ENCODE measurements around the gene ANAPC15. TPM values are rescaled to one million over a fixed set of nuclear protein-coding genes. Genes with fewer than 3 reads are reported as not detected.

Gene ANAPC15
- total RNA-seq, 2 donors from 2014 or later, result 9.8 to 24.2 TPM

- Histone ChIP-seq H3K4me3 (no peak overlapping the region), H3K27ac (no peak overlapping the region), H3K4me1 (ENCODE audit: control insufficient read depth in 1 of 2, low read depth in 2 of 2) (peaks cover 25 to 38% of the 10 kb centered on the region in 2 donors), H3K9me3 (no peaks in the 10 kb centered on the region), H3K27me3 (replicated peaks; ENCODE audit: insufficient read depth) (no peaks in the 10 kb centered on the region), H3K36me3 (no peaks in the 10 kb centered on the region)
- ATAC-seq (ENCODE audit: insufficient number of reproducible peaks, low FRiP score, low read depth), result no peak
- no peak for TF ChIP-seq CTCF (IDR thresholded peaks at IDR 0.05)
- no peak for DNase-seq (ENCODE audit: low spot score)
Observed at GRCh38 chr11:72066855-72067254, 45.6 kb downstream of the ANAPC15 start.

- H3K27me3 ChIP-seq (replicated peaks; ENCODE audit: insufficient read depth), result no peaks in the 10 kb centered on the region
- ATAC-seq (ENCODE audit: insufficient number of reproducible peaks, low FRiP score, low read depth) (no peak), DNase-seq (ENCODE audit: low spot score) (no peak)
- H3K4me1 ChIP-seq (ENCODE audit: control insufficient read depth in 1 of 2, low read depth in 2 of 2), result peaks cover 0 to 10% of the 10 kb centered on the region in 2 donors
- no peaks in the 10 kb centered on the region for H3K36me3 ChIP-seq
- H3K4me3 ChIP-seq, result no peak overlapping the region
- no peak overlapping the region for H3K27ac ChIP-seq
- H3K9me3 ChIP-seq, result no peaks in the 10 kb centered on the region
- TF ChIP-seq CTCF (IDR thresholded peaks at IDR 0.05), result no peak
Observed at GRCh38 chr11:72061739-72062396, 50.6 kb downstream of the ANAPC15 start.

Other genes starting within 250 kb of the ANAPC15 start
- not detected for gene DEFB131B, start 234.2 kb downstream of the ANAPC15 start, total RNA-seq
- 1 to 10 TPM; 6.0 to 7.7 TPM for gene XNDC1N, start 184.1 kb downstream of the ANAPC15 start, total RNA-seq
- gene RNF121, start 183.6 kb downstream of the ANAPC15 start, total RNA-seq, result 10 to 100 TPM; 50.2 to 74.6 TPM
- gene IL18BP, start 113.8 kb downstream of the ANAPC15 start, total RNA-seq, result 10 to 100 TPM; 20.2 to 32.2 TPM
- gene NUMA1, start 32.2 kb downstream of the ANAPC15 start, total RNA-seq, result 100 to 1,000 TPM; 282 to 286 TPM
- gene LRRC51, start 31.8 kb downstream of the ANAPC15 start, total RNA-seq, result 10 to 100 TPM in 1 of 2 donors, 1 to 10 TPM in 1; 6.1 to 24.0 TPM
- 10 to 100 TPM; 68.1 to 94.4 TPM for gene LAMTOR1, start 9.4 kb downstream of the ANAPC15 start, total RNA-seq
- gene TOMT, start 6.8 kb downstream of the ANAPC15 start, total RNA-seq, result not detected
- gene FOLR3, start 23.0 kb upstream of the ANAPC15 start, total RNA-seq, result not detected
- gene FOLR1, start 79.4 kb upstream of the ANAPC15 start, total RNA-seq, result not detected
- 100 to 1,000 TPM in 1 of 2 donors, 10 to 100 TPM in 1; 51.4 to 118 TPM for gene FOLR2, start 104.1 kb upstream of the ANAPC15 start, total RNA-seq
- gene INPPL1, start 112.1 kb upstream of the ANAPC15 start, total RNA-seq, result 100 to 1,000 TPM; 108 to 113 TPM
- not detected for gene PHOX2A, start 131.5 kb upstream of the ANAPC15 start, total RNA-seq

Data from thoracic aorta (tissue), 2 donors.